ENCODE measurements around the gene TERT.

GRCh38 chr5:1279443-1280151, 15.3 kb downstream of the TERT start:
- TF ChIP-seq CTCF (IDR thresholded peaks at IDR 0.05; ENCODE audit: low read depth, low read length) (no peak), EZH2phosphoT487 (IDR thresholded peaks at IDR 0.05; ENCODE audit: low read depth) (no peak)
